KMS-11 (cell line): ENCODE data around the gene MAPK8IP1.

Source experiments
- H2AFZ ChIP-seq: fragments of 200-600 bp; sonication (generic); 2 replicates; pipeline ENCODE4 v1.6.1; 2016; ENCODE audit warnings: antibody characterized with exemption, mixed run types, low read depth
- H3K27ac ChIP-seq: fragments of 200-600 bp; sonication (generic); 2 replicates; pipeline ENCODE4 v1.6.1; 2016; ENCODE audit warnings: mild to moderate bottlenecking, mixed run types
- H3K27me3 ChIP-seq: fragments of 200-600 bp; sonication (generic); 2 replicates; pipeline ENCODE4 v1.6.1; 2017; ENCODE audit warnings: mild to moderate bottlenecking, low read depth, mixed run types, moderate library complexity; ENCODE audit not compliant: insufficient read depth
- H3K36me3 ChIP-seq: fragments of 200-600 bp; sonication (generic); 2 replicates; pipeline ENCODE4 v1.6.1; 2017; ENCODE audit warnings: mild to moderate bottlenecking, mixed run types; ENCODE audit not compliant: insufficient read depth
- H3K4me1 ChIP-seq: fragments of 200-600 bp; sonication (generic); 2 replicates; pipeline ENCODE4 v1.6.1; 2016; ENCODE audit warnings: mild to moderate bottlenecking, low read depth, mixed run types; ENCODE audit not compliant: poor library complexity, severe bottlenecking
- H3K4me2 ChIP-seq: fragments of 200-600 bp; sonication (generic); 2 replicates; pipeline ENCODE4 v1.7.0; 2016; ENCODE audit warnings: mild to moderate bottlenecking, mixed run types
- H3K4me3 ChIP-seq: fragments of 200-600 bp; sonication (generic); IDR thresholded peaks from 2 replicates; pipeline ENCODE4 v1.6.1; 2017; ENCODE audit warnings: low read depth, low read length, mixed read lengths; ENCODE audit not compliant: insufficient read depth
- H3K79me2 ChIP-seq: fragments of 200-600 bp; sonication (generic); 2 replicates; pipeline ENCODE4 v1.6.1; 2016; ENCODE audit warnings: low read depth, mixed run types; ENCODE audit not compliant: insufficient read depth
- H3K9ac ChIP-seq: fragments of 200-600 bp; sonication (generic); 2 replicates; pipeline ENCODE4 v1.6.1; 2016; ENCODE audit warnings: mild to moderate bottlenecking, mixed run types
- H4K20me1 ChIP-seq: fragments of 200-600 bp; sonication (generic); 2 replicates; pipeline ENCODE4 v1.6.1; 2016; ENCODE audit warnings: mild to moderate bottlenecking, mixed run types; ENCODE audit not compliant: insufficient read depth
- TF ChIP-seq, protein P1 (sequence below): fragments of 200-600 bp; sonication (generic); conservative IDR thresholded peaks from 2 replicates; pipeline ENCODE4 v1.6.1; 2017; ENCODE audit warnings: low read depth, mild to moderate bottlenecking, antibody characterized with exemption, low read length, moderate library complexity, mixed read lengths

MAPK8IP1 gene

DNA sequence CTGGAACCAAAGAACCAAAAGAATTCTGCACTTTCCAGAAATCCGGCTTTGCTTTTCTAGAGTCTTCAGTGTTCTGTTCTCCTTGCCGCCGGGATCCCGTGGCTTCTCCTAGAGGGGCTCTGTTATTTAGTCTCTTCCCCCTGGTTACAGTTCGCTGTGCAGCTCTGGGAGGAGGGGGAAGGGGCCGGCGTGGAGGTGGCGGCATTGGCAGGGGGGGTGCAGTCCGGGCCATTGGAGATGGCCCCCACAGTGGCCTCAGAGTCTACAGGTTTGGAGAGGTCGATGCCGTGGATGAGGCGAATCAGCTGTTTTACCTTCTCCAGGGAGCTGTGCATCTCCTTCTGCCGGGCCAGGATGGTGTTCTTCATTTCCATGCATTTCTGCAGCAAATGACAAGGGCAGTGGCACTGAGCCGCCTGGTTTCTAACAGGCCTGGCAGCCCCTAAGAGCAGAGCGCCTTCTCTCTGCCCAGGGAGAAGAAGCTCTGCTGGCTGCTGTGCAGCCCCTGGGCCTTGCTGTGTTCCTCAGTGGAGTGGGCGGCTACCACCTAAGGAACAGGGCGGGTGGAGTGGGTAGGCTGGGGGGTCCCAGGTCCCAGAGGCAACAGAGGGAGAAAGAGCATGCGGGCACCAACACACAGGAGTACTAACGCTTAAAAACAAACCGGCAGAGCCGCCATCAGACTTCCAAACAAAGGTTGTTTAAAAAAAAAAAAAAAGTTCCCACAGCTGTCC lies 48.6 kb downstream of the MAPK8IP1 start:
- Histone ChIP-seq H3K9ac (no peak overlapping the region), H3K4me2 (no peak overlapping the region), H3K4me3 (no peak overlapping the region), H4K20me1 (no peaks in the 10 kb centered on the region), H3K27me3 (no peaks in the 10 kb centered on the region), H3K36me3 (no peaks in the 10 kb centered on the region), H3K27ac (no peak overlapping the region), H2AFZ (no peak overlapping the region), H3K4me1 (peaks cover 15% of the 10 kb centered on the region), H3K79me2 (no peaks in the 10 kb centered on the region)
- TF ChIP-seq, protein P1, sequence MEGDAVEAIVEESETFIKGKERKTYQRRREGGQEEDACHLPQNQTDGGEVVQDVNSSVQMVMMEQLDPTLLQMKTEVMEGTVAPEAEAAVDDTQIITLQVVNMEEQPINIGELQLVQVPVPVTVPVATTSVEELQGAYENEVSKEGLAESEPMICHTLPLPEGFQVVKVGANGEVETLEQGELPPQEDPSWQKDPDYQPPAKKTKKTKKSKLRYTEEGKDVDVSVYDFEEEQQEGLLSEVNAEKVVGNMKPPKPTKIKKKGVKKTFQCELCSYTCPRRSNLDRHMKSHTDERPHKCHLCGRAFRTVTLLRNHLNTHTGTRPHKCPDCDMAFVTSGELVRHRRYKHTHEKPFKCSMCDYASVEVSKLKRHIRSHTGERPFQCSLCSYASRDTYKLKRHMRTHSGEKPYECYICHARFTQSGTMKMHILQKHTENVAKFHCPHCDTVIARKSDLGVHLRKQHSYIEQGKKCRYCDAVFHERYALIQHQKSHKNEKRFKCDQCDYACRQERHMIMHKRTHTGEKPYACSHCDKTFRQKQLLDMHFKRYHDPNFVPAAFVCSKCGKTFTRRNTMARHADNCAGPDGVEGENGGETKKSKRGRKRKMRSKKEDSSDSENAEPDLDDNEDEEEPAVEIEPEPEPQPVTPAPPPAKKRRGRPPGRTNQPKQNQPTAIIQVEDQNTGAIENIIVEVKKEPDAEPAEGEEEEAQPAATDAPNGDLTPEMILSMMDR, result no peak

DNA sequence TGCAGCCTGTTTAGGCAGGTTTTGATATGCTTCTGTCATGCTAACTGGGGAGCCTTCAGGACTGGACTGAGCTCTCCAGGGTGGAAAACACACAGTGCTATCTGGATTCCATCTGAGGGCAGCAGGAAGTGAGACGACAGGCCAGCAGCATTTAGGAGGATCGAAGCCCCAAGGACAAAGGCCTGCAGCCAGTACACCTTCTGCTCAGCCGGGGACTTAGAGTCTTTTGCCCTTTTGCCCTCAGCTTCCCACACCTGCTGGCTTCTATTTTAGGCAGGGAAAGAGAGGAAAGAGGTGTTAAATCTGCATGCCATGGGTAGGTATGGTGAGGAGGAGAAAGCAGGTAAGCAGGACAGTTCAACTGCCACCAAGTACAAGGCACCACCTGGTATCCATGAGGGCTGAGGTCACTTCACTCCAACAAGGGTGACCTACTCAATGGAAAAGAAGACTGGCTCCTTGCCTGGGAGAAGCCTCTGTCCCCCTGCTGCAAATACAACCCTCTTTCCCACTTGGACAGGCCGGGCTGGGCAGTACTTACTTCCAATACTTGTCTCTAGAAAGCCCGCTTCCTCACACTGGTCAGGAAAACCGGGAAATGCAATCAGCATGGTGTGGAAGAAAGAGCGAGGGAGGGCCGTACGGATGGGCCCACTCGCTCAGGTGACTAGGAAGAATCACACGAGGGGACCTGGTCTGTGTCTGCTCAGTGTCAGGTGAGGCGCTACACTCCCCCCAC lies 49.3 kb downstream of the MAPK8IP1 start:
- Histone ChIP-seq H3K4me3 (no peak overlapping the region), H3K27me3 (no peaks in the 10 kb centered on the region), H4K20me1 (no peaks in the 10 kb centered on the region), H3K79me2 (no peaks in the 10 kb centered on the region), H3K27ac (no peak overlapping the region), H3K9ac (no peak overlapping the region), H3K36me3 (no peaks in the 10 kb centered on the region), H3K4me1 (peaks cover 9% of the 10 kb centered on the region), H3K4me2 (no peak overlapping the region), H2AFZ (no peak overlapping the region)
- TF ChIP-seq, protein P1, result no peak

DNA sequence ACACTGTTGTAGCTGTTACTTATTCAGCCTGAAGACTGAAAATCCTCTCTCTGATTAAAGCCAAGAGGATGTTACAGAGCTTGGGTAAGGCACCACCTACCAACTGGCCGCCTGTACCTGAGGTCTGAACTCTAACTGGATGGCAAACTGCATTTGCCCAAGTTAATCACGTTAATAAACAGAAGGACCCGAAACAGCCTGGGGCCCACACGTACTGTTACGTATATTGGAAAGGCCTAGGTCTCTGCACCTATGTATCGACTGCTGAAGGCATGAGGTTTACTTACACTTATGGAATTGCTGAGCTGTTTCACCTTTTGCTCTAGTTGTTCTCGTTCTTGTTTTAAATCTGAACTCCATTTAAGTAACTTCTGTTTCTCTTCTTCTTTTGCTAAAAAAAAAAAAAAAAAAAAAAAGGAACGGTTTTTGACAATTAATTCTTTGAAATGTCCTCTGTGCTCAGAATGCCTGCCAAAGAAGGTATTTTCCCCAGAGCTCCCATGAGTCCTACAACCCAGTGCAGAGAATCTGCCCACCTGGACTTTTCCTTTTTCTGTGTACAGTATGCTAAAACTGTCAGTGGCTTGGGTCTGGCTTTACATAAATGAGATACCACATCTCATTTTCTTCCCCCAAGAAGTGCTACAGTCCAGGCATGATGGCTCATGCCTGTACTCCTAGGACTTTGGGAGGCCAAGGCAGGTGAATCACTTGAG lies 50.1 kb downstream of the MAPK8IP1 start:
- H3K27ac ChIP-seq, result no peak overlapping the region
- peaks cover 1% of the 10 kb centered on the region for H3K4me1 ChIP-seq
- H2AFZ ChIP-seq, result no peak overlapping the region
- no peaks in the 10 kb centered on the region for H3K27me3 ChIP-seq
- H3K4me3 ChIP-seq, result no peak overlapping the region
- H3K4me2 ChIP-seq, result no peak overlapping the region
- no peak overlapping the region for H3K9ac ChIP-seq
- no peaks in the 10 kb centered on the region for H3K36me3 ChIP-seq
- no peaks in the 10 kb centered on the region for H3K79me2 ChIP-seq
- no peaks in the 10 kb centered on the region for H4K20me1 ChIP-seq
- TF ChIP-seq, protein P1, result no peak

DNA sequence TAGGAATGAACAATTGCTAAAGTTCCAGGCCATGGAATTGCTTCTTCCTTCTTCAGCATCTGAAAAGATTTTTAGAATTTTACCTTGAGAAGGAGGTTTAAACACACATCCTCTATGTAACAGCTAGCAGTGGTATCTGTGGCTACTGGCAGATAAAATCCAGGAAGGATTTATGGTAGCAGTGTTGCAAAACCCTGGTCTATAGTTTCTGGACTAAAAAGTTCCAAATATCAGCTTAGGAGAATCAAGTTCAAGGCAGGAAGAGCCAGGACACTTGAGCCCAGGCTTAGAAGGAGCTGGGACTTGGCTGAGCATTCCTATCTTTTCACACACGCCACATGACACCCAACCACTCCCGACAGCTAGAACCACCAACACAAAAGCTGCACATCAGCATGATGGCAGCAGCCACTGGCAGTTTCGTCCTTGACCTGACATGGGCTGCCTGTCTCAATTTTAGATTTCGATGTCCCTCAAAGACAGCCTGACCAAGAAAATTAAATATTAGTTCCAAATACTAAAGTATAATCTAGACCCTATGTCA lies 51.1 kb downstream of the MAPK8IP1 start:
- no peak overlapping the region for H3K4me2 ChIP-seq
- no peaks in the 10 kb centered on the region for H3K4me1 ChIP-seq
- no peak overlapping the region for H3K27ac ChIP-seq
- no peaks in the 10 kb centered on the region for H3K36me3 ChIP-seq
- H3K27me3 ChIP-seq, result no peaks in the 10 kb centered on the region
- H3K79me2 ChIP-seq, result no peaks in the 10 kb centered on the region
- no peak overlapping the region for H2AFZ ChIP-seq
- H3K9ac ChIP-seq, result no peak overlapping the region
- TF ChIP-seq, protein P1, result no peak
- H4K20me1 ChIP-seq, result no peaks in the 10 kb centered on the region
- no peak overlapping the region for H3K4me3 ChIP-seq
